Osteocyte (in vitro differentiated cells): Measurements from ENCODE around the gene GALNT2. TPM values are rescaled to one million over a fixed set of nuclear protein-coding genes. Genes with fewer than 3 reads are reported as not detected.

ENCODE experiments used
- DNase-seq: peaks from one replicate; pipeline ENCODE4 v3.0.0; 2021; ENCODE audit warnings: mixed read lengths; ENCODE audit not compliant: unreplicated experiment; ENCODE audit errors: extremely low spot score
- H3K27ac Mint-ChIP-seq: one replicate; pipeline ENCODE4 v1.8.0; 2021; ENCODE audit warnings: mild to moderate bottlenecking, mixed read lengths; ENCODE audit not compliant: unreplicated experiment
- H3K27me3 Mint-ChIP-seq: one replicate; pipeline ENCODE4 v1.8.0; 2021; ENCODE audit warnings: mixed read lengths; ENCODE audit not compliant: unreplicated experiment
- H3K36me3 Mint-ChIP-seq: one replicate; pipeline ENCODE4 v1.8.0; 2021; ENCODE audit warnings: mixed read lengths; ENCODE audit not compliant: unreplicated experiment
- H3K4me1 Mint-ChIP-seq: one replicate; pipeline ENCODE4 v1.8.0; 2021; ENCODE audit warnings: mixed read lengths; ENCODE audit not compliant: unreplicated experiment
- H3K4me3 Mint-ChIP-seq: one replicate; pipeline ENCODE4 v1.8.0; 2021; ENCODE audit warnings: mild to moderate bottlenecking, moderate library complexity, mixed read lengths; ENCODE audit not compliant: unreplicated experiment
- H3K9me3 Mint-ChIP-seq: one replicate; pipeline ENCODE4 v1.8.0; 2021; ENCODE audit warnings: mixed read lengths; ENCODE audit not compliant: unreplicated experiment
- total RNA-seq: library from RNA; stranded (reverse); gene quantifications from 2 replicates; pipeline ENCODE4 v1.2.1, GENCODE V29; 2021
- TF ChIP-seq, protein P1 (sequence below): fragments of 200-600 bp; sonication (generic); IDR thresholded peaks from 2 replicates; pipeline ENCODE4 v1.5.0; 2021; ENCODE audit warnings: antibody characterized with exemption, mild to moderate bottlenecking, moderate library complexity

GALNT2 gene
- total RNA-seq, 1 donor from 2014 or later = 149 TPM

DNA sequence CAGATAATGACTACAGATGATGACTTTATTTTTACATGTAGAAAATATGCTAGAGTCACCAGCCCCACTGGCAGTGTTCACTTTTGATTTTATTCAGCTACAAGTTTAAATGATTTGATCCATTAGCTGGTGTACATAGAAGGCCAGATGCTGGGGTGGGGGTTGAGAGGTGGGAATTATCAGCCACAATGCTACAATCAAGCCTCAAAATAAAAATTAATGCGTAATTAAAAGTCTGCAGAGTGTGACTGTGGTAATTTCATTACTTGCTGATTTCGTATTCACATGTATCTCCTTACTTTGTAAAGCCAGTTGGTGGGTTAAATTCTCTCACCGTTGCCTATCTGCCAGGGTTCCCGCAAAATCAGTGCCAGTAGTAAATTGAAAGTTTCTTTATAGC, 109.3 kb downstream of the GALNT2 start:
- DNase-seq = peak; percentile 25
- no peaks in the 10 kb centered on the region for H3K9me3 Mint-ChIP-seq
- TF ChIP-seq, protein P1, sequence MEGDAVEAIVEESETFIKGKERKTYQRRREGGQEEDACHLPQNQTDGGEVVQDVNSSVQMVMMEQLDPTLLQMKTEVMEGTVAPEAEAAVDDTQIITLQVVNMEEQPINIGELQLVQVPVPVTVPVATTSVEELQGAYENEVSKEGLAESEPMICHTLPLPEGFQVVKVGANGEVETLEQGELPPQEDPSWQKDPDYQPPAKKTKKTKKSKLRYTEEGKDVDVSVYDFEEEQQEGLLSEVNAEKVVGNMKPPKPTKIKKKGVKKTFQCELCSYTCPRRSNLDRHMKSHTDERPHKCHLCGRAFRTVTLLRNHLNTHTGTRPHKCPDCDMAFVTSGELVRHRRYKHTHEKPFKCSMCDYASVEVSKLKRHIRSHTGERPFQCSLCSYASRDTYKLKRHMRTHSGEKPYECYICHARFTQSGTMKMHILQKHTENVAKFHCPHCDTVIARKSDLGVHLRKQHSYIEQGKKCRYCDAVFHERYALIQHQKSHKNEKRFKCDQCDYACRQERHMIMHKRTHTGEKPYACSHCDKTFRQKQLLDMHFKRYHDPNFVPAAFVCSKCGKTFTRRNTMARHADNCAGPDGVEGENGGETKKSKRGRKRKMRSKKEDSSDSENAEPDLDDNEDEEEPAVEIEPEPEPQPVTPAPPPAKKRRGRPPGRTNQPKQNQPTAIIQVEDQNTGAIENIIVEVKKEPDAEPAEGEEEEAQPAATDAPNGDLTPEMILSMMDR = no peak
- H3K4me1 Mint-ChIP-seq = peaks cover 45% of the 10 kb centered on the region
- no peaks in the 10 kb centered on the region for H3K27me3 Mint-ChIP-seq
- no peak overlapping the region for H3K4me3 Mint-ChIP-seq
- H3K27ac Mint-ChIP-seq = no peak overlapping the region
- peaks cover 25% of the 10 kb centered on the region for H3K36me3 Mint-ChIP-seq

- TF ChIP-seq, protein P1 = no peak
- Mint-ChIP-seq H3K9me3 (no peaks in the 10 kb centered on the region), H3K27ac (no peak overlapping the region), H3K27me3 (no peaks in the 10 kb centered on the region), H3K4me3 (no peak overlapping the region), H3K36me3 (peaks cover 25% of the 10 kb centered on the region), H3K4me1 (peaks cover 39% of the 10 kb centered on the region)
- peak; percentile 69 for DNase-seq
These were observed 109.9 kb downstream of the GALNT2 start for GRCh38 chr1:230176871-230177411.

GRCh38 chr1:230179249-230179648, 112.2 kb downstream of the GALNT2 start:
- Mint-ChIP-seq H3K27me3 (no peaks in the 10 kb centered on the region), H3K36me3 (peaks cover 28% of the 10 kb centered on the region), H3K4me3 (no peak overlapping the region), H3K4me1 (peaks cover 21% of the 10 kb centered on the region), H3K9me3 (no peaks in the 10 kb centered on the region), H3K27ac (no peak overlapping the region)
- no peak for DNase-seq
- TF ChIP-seq, protein P1 = no peak

- Mint-ChIP-seq H3K27me3 (no peaks in the 10 kb centered on the region), H3K4me3 (peak overlapping the region; percentile 34), H3K27ac (peak overlapping the region; percentile 90), H3K4me1 (peaks cover 28% of the 10 kb centered on the region), H3K36me3 (peaks cover 22% of the 10 kb centered on the region), H3K9me3 (peaks cover 5% of the 10 kb centered on the region)
- no peak for DNase-seq
- TF ChIP-seq, protein P1 = no peak
These were observed 118.3 kb downstream of the GALNT2 start for GRCh38 chr1:230185076-230186001.
